Lower leg skin (tissue), 4 donors: Measurements from ENCODE around the gene NOC2L. TPM values are rescaled to one million over a fixed set of nuclear protein-coding genes. Genes with fewer than 3 reads are reported as not detected.

Source experiments
- DNase-seq, 2 donors: peaks; one replicate each; pipeline ENCODE4 v3.0.0-alpha.2; 2019; ENCODE audit warnings: low spot score in 2 of 2
- H3K4me3 ChIP-seq: fragments of 200-600 bp; sonication (generic); 2 replicates; pipeline ENCODE4 v1.5.1; 2017; ENCODE audit warnings: mild to moderate bottlenecking, low read depth; ENCODE audit not compliant: poor library complexity, severe bottlenecking
- POLR2A ChIP-seq, 2 donors: fragments of 450-650 bp; IDR thresholded peaks; one replicate each; pipeline ENCODE4 v1.6.1; 2016 to 2017; ENCODE audit warnings: antibody characterized with exemption in 2 of 2, mild to moderate bottlenecking in 1 of 2, moderate library complexity in 1 of 2
- WGBS, 2 donors: methylation state at CpG; one replicate each; pipeline ENCODE4 v1.1.5; 2018; 5-methylcytosine and 5-hydroxymethylcytosine counted together
- intact Hi-C: fragments of 100-400 bp; cut with DNase I; formaldehyde crosslinking; loops from one replicate; pipeline ENCODE4 v1.15.0; 2023; ENCODE audit warnings: low total_unique reads
- total RNA-seq, 4 donors: library from RNA; depleted of rRNA; stranded (reverse); fragments of >200 nt; gene quantifications; one replicate each; pipeline ENCODE4 v1.1.0, GENCODE V29; 2016
- TF ChIP-seq, protein P1 (sequence below), 3 donors: fragments of 450-650 bp; IDR thresholded peaks; one replicate each; pipeline ENCODE4 v1.5.1; 2016; ENCODE audit warnings: antibody characterized with exemption in 3 of 3, mild to moderate bottlenecking in 3 of 3, moderate library complexity in 2 of 3

NOC2L gene
- total RNA-seq, 4 donors from 2014 or later = 44.7 to 67.8 (median 59.6) TPM

DNA sequence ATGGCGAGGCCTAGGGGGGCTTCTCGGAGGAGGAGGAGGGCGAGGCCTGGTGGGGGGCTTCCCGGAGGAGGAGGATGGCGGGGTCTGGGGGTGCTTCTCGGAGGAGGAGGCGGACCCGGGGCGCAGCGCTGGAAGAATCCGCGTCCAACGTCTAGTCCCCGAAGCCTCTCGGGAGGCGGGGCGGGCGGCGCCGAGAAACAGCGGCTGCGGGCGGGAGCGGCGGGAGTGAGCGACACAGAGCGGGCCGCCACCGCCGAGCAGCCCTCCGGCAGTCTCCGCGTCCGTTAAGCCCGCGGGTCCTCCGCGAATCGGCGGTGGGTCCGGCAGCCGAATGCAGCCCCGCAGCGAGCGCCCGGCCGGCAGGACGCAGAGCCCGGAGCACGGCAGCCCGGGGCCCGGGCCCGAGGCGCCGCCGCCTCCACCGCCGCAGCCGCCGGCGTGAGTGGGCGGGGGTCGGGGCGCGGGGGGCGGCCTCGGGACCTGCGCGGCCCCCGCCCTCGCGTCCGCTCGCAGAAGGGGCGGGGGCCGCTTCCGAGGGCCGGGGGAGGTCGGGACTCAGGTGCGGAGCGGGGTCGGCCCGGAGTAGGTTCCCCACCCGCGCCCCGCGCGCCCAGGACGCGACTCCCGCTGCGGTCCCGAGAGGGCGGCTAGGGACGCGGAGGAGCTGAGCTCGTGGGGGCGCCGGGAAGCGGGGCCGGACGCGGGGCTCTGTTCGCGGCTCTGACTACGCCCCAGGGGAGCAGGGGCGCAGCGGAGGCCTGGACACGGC, 1.5 kb upstream of the NOC2L start, which contains the start of gene KLHL17:
Gene KLHL17 (plus strand): TSS at position 222 of the 769 bp plus-strand sequence. CDS start 110 bp downstream, at position 332.
- peak; percentile 46 to 95 for DNase-seq
- 0% methylated on average over 37 to 52 of the region's 109 CpGs for WGBS, 2 donors
- intact Hi-C loops = no loop called here
- TF ChIP-seq POLR2A (IDR thresholded peaks at IDR 0.05) = no peak
- TF ChIP-seq, protein P1, sequence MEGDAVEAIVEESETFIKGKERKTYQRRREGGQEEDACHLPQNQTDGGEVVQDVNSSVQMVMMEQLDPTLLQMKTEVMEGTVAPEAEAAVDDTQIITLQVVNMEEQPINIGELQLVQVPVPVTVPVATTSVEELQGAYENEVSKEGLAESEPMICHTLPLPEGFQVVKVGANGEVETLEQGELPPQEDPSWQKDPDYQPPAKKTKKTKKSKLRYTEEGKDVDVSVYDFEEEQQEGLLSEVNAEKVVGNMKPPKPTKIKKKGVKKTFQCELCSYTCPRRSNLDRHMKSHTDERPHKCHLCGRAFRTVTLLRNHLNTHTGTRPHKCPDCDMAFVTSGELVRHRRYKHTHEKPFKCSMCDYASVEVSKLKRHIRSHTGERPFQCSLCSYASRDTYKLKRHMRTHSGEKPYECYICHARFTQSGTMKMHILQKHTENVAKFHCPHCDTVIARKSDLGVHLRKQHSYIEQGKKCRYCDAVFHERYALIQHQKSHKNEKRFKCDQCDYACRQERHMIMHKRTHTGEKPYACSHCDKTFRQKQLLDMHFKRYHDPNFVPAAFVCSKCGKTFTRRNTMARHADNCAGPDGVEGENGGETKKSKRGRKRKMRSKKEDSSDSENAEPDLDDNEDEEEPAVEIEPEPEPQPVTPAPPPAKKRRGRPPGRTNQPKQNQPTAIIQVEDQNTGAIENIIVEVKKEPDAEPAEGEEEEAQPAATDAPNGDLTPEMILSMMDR (IDR thresholded peaks at IDR 0.05) = no peak
- H3K4me3 ChIP-seq = peak within 1 kb of the TSS; percentile 55

DNA sequence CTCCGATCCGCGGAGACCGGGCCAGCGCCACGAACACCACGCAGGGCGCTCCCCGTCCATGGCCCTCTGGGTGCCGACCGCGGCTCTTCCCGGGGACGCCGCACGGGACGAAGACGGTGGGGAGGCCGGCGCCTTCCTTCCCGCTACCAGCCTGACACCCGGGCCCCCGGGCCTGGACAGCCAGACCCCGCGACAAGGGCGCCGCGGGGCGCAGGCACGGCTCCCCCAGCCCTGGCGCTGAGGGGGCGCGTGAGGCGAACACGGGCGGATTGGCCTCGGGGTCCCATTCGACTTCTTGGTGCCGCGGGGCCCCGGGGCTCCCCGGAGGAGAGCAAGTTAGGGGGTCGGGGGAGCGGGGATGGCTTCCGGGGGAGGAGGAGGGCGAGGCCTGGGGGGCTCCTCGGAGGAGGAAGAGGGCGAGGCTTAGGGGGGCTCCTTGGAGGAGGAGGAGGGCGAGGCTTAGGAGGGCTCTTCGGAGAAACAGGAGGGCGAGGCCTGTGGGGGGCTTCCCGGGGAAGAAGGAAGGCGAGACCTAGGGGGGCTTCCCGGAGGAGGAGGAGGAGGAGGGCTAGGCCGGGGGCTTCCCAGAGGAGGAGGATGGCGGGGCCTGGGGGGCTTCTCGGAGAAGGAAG, 791 bp upstream of the NOC2L start:
- intact Hi-C loops = no loop called here
- no peak overlapping the region for H3K4me3 ChIP-seq
- no peak for TF ChIP-seq POLR2A (IDR thresholded peaks at IDR 0.05)
- TF ChIP-seq, protein P1 (IDR thresholded peaks at IDR 0.05) = no peak
- WGBS, 2 donors = 13 to 14% methylated on average over 23 to 45 of the region's 57 CpGs
- no peak for DNase-seq

DNA sequence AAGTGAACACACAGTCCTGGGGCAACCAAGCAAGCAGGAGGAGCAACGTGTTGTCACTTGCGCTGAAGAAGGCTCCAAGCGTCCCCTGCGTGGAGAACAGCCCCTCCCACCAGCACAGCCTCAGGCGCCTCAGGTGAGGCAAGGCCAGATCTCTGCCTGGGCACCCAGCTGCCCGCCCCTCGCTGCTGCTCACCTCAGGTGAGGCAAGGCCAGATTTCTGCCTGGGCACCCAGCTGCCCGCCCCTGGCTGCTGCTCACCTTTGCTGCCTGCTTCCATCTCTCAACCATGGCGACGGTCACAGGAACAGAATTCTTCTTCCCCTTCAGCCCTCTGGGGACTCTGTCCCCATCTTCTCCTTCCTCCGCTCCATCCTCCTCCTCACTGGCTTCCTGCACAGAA, 2.4 kb downstream of the NOC2L start:
- DNase-seq = no peak
- WGBS, 2 donors = 85% methylated on average over 6 to 11 of the region's 11 CpGs
- intact Hi-C loops = no loop called here
- no peak overlapping the region for H3K4me3 ChIP-seq
- no peak for TF ChIP-seq POLR2A (IDR thresholded peaks at IDR 0.05)
- TF ChIP-seq, protein P1 (IDR thresholded peaks at IDR 0.05) = no peak

DNA sequence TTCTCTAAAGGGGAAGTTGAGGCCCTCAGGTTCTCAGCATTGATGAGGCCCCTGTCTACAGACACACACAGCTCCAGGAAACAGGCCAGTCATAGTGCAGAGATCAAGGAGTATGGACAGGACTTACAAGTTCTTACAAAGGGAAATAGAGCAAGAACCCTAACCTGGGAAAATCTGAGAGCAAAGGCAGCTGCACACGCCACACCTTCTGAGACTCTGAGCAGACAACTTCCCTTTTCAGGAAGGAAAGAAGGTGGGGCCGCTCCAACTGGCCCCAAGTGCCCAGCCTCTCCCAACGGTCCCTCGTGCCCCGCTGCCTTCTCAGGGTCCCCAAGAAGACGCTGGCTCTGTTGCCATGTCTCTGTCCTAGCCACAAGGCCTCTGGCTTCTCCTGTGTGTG, 3.6 kb downstream of the NOC2L start:
- 72 to 87% methylated on average over 6 of the region's 6 CpGs for WGBS, 2 donors
- intact Hi-C loops = no loop called here
- no peak for DNase-seq
- H3K4me3 ChIP-seq = no peak overlapping the region
- TF ChIP-seq POLR2A (IDR thresholded peaks at IDR 0.05) = no peak
- TF ChIP-seq, protein P1 (IDR thresholded peaks at IDR 0.05) = no peak

DNA sequence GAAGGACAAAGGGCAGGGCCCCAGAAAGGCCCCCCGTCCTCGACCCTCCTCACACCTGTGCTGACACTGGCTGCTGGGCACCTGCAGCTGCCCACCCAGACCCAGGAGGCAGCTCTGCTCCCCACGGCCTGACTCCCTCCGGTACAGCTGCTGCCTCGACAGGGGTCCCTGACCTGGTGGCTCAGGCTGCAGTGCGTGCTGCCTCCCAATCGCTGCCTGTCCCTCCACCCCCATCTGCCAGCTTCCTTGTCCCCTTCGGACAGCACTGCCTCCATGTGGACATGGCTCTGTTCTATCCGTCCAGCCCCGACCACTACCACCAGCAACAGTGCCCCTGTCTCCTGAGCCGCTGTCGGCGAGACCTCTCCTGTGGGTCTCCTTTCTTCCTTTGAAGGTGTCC, 4.1 kb downstream of the NOC2L start:
- intact Hi-C loops = no loop called here
- 92 to 96% methylated on average over 13 of the region's 13 CpGs for WGBS, 2 donors
- TF ChIP-seq POLR2A (IDR thresholded peaks at IDR 0.05) = no peak
- no peak overlapping the region for H3K4me3 ChIP-seq
- DNase-seq = no peak

DNA sequence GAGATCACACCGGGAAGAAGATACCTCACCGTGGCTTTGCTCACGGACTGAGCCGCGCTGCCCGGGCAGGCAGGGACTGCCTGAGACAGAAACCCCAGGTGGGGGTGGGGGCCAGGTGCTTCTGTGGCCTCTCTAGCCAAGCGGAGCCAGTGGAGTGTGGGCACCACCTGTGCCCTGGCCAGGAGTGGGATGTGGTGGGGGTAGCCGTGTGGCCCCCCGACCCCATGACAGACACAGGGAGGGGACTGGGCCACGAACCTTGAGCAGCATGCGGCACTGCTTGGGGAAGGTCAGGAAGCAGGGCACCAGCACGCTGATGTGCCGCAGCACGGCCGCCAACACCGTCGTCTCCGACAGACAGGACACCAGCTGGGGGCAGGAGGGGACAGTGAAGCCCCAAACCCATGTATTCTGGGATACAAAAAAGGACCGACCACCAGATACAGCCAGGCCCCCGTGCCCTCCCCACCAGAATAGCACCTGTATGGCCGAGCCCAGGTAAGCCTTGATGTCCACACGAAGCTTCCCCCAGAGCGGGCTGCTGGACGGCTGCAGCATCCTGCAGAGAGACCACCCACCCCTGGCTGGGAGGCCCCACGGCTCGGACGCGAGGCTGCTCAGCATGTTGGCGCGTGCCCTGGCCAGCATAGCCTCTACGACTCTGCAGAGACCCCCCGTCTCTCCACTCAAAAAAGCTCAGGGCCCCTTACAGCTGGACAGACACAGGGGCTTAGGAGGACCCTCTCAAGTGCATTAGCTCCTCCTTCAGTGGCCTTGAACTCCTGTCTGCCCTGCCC, 5.3 kb downstream of the NOC2L start:
- intact Hi-C loops = no loop called here
- DNase-seq = no peak
- no peak overlapping the region for H3K4me3 ChIP-seq
- WGBS, 2 donors = 92 to 93% methylated on average over 21 to 25 of the region's 32 CpGs
- TF ChIP-seq, protein P1 (IDR thresholded peaks at IDR 0.05) = no peak
- TF ChIP-seq POLR2A (IDR thresholded peaks at IDR 0.05) = no peak
